DND-41 (cell line): ENCODE data around the gene FEN1.

Experiments
- EZH2 ChIP-seq: IDR thresholded peaks from 3 replicates; pipeline ENCODE4 v1.6.1; 2012; ENCODE audit warnings: borderline replicate concordance, low read depth, mild to moderate bottlenecking, moderate library complexity, low read length, inconsistent platforms; ENCODE audit not compliant: severe bottlenecking
- TF ChIP-seq, protein P1 (sequence below): IDR thresholded peaks from 2 replicates; pipeline ENCODE4 v1.5.1; 2012; ENCODE audit warnings: borderline replicate concordance, low read length, moderate library complexity, mild to moderate bottlenecking; ENCODE audit not compliant: poor library complexity, severe bottlenecking; ENCODE audit errors: extremely low read depth

DNA sequence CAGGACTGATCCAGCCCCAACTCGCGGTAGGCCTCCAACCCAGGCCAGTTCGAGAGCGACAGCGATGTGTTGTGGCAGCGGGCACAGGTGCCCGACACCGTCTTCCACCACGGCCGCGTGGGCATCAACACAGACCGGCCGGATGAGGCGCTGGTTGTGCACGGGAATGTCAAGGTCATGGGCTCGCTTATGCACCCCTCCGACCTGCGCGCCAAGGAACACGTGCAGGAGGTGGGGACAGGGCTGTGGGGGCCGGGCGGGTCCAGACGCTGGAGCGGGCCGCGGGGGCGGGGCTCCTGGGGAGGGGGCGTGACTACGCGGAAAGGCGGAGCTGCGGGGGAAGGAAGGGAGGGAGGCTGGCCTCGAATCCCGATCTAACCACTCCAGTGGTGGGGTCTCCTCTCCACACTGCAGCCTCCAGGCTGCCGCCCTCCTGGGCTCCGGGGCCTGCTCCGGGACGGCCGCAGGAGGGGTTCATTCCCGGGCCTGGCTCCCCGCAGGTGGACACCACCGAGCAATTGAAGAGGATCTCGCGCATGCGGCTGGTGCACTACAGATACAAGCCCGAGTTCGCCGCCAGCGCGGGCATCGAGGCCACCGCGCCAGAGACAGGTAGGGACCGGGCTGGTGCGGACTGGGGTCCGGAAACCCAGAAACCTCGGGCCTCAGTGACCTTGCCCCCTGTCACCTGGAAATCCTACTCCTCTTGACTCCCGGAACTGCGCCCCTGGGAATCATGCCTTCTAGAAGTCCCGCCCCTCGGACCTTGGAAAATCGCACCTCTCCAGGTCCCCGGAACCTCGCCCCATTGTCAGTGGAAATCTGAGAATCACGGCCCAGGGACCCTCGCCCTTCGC lies 15.2 kb upstream of the FEN1 start:
- TF ChIP-seq, protein P1, sequence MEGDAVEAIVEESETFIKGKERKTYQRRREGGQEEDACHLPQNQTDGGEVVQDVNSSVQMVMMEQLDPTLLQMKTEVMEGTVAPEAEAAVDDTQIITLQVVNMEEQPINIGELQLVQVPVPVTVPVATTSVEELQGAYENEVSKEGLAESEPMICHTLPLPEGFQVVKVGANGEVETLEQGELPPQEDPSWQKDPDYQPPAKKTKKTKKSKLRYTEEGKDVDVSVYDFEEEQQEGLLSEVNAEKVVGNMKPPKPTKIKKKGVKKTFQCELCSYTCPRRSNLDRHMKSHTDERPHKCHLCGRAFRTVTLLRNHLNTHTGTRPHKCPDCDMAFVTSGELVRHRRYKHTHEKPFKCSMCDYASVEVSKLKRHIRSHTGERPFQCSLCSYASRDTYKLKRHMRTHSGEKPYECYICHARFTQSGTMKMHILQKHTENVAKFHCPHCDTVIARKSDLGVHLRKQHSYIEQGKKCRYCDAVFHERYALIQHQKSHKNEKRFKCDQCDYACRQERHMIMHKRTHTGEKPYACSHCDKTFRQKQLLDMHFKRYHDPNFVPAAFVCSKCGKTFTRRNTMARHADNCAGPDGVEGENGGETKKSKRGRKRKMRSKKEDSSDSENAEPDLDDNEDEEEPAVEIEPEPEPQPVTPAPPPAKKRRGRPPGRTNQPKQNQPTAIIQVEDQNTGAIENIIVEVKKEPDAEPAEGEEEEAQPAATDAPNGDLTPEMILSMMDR, result no peak
- TF ChIP-seq EZH2, result no peak
